VCaP (cell line): ENCODE measurements around the gene EP400.

Experiments
- H3K27ac ChIP-seq: fragments of 450-650 bp; 2 replicates; pipeline ENCODE4 v1.5.1; 2017
- CTCF ChIP-seq: fragments of 450-650 bp; conservative IDR thresholded peaks from 2 replicates; pipeline ENCODE4 v1.5.1; 2017; ENCODE audit warnings: mild to moderate bottlenecking, moderate library complexity

EP400 gene

GRCh38 chr12:132074216-132074615 is 124.5 kb downstream of the EP400 start:
- H3K27ac ChIP-seq = no peak overlapping the region
- no peak for TF ChIP-seq CTCF

- TF ChIP-seq CTCF = peak; percentile 36
- H3K27ac ChIP-seq = no peak overlapping the region
Measured at GRCh38 chr12:132075026-132075713, 125.4 kb downstream of the EP400 start.

- no peak overlapping the region for H3K27ac ChIP-seq
- TF ChIP-seq CTCF = no peak
Measured at GRCh38 chr12:132075714-132076553, 126.2 kb downstream of the EP400 start.

GRCh38 chr12:132076711-132077110 is 127.0 kb downstream of the EP400 start:
- no peak overlapping the region for H3K27ac ChIP-seq
- no peak for TF ChIP-seq CTCF

- no peak overlapping the region for H3K27ac ChIP-seq
- no peak for TF ChIP-seq CTCF
Measured at GRCh38 chr12:132077322-132078100, 127.8 kb downstream of the EP400 start.

- no peak for TF ChIP-seq CTCF
- H3K27ac ChIP-seq = no peak overlapping the region
Measured at GRCh38 chr12:132078190-132078589, 128.4 kb downstream of the EP400 start.

- no peak for TF ChIP-seq CTCF
- H3K27ac ChIP-seq = no peak overlapping the region
Measured at GRCh38 chr12:132079200-132079599, 129.5 kb downstream of the EP400 start.
